ENCODE results near the gene RNASE3. TPM values are rescaled to one million over a fixed set of nuclear protein-coding genes. Genes with fewer than 3 reads are reported as not detected.

The RNASE3 gene
- polyA plus RNA-seq, 1 donor from 2014 or later, result not detected

- Histone ChIP-seq H3K27me3 (ENCODE audit: insufficient read depth, low read depth, low read length) (no peaks in the 10 kb centered on the region), H3K79me2 (replicated peaks; ENCODE audit: insufficient read depth, low read length) (no peaks in the 10 kb centered on the region), H3F3A (ENCODE audit: insufficient read depth, low read length, poor library complexity, severe bottlenecking) (no peaks in the 10 kb centered on the region), H3K4me3 (ENCODE audit: low read length) (no peak overlapping the region), H3K36me3 (ENCODE audit: insufficient read depth, low read length) (no peaks in the 10 kb centered on the region), H3K9me3 (ENCODE audit: low read length) (no peaks in the 10 kb centered on the region), H4K20me1 (ENCODE audit: insufficient read depth) (no peaks in the 10 kb centered on the region), H3K9me2 (ENCODE audit: insufficient read depth, low read length) (no peaks in the 10 kb centered on the region), H3K4me2 (ENCODE audit: low read length) (no peak overlapping the region), H3K27ac (ENCODE audit: low read length) (no peak overlapping the region), H3K9ac (ENCODE audit: low read length) (no peak overlapping the region), H2AFZ (ENCODE audit: low read depth, low read length) (no peak overlapping the region)
- no peak for TF ChIP-seq EZH2 (IDR thresholded peaks at IDR 0.05; ENCODE audit: borderline replicate concordance, insufficient read depth, low read length, poor library complexity, severe bottlenecking)
- TF ChIP-seq RAD21 (conservative IDR thresholded peaks at IDR 0.05), result no peak
- no peak for TF ChIP-seq EP300 (conservative IDR thresholded peaks at IDR 0.05; ENCODE audit: poor library complexity, severe bottlenecking)
- no peak for TF ChIP-seq POLR2AphosphoS5 (IDR thresholded peaks at IDR 0.05)
- no peak for TF ChIP-seq REST (IDR thresholded peaks at IDR 0.05; ENCODE audit: borderline replicate concordance)
- TF ChIP-seq MXI1 (conservative IDR thresholded peaks at IDR 0.05; ENCODE audit: poor library complexity, severe bottlenecking), result no peak
- no peak for TF ChIP-seq SMC3 (conservative IDR thresholded peaks at IDR 0.05; ENCODE audit: poor library complexity)
- no peak for TF ChIP-seq TAF1 (IDR thresholded peaks at IDR 0.05; ENCODE audit: low read depth)
- no peak for TF ChIP-seq CTCF (IDR thresholded peaks at IDR 0.05; ENCODE audit: poor library complexity, severe bottlenecking)
Measured at GRCh38 chr14:20866194-20866593, 25.0 kb upstream of the RNASE3 start.

GRCh38 chr14:20866963-20867362, 24.2 kb upstream of the RNASE3 start:
- no peaks in the 10 kb centered on the region for H3K79me2 ChIP-seq (replicated peaks; ENCODE audit: insufficient read depth, low read length)
- no peak overlapping the region for H3K4me2 ChIP-seq (ENCODE audit: low read length)
- H3K27ac ChIP-seq (ENCODE audit: low read length), result no peak overlapping the region
- H3K9me2 ChIP-seq (ENCODE audit: insufficient read depth, low read length), result no peaks in the 10 kb centered on the region
- H3K36me3 ChIP-seq (ENCODE audit: insufficient read depth, low read length), result no peaks in the 10 kb centered on the region
- H2AFZ ChIP-seq (ENCODE audit: low read depth, low read length), result no peak overlapping the region
- H3K27me3 ChIP-seq (ENCODE audit: insufficient read depth, low read depth, low read length), result no peaks in the 10 kb centered on the region
- TF ChIP-seq TAF1 (IDR thresholded peaks at IDR 0.05; ENCODE audit: low read depth), result no peak
- peak; percentile 54 for TF ChIP-seq CTCF (IDR thresholded peaks at IDR 0.05; ENCODE audit: poor library complexity, severe bottlenecking)
- peak; percentile 52 for TF ChIP-seq SMC3 (conservative IDR thresholded peaks at IDR 0.05; ENCODE audit: poor library complexity)
- no peak for TF ChIP-seq POLR2AphosphoS5 (IDR thresholded peaks at IDR 0.05)
- peak; percentile 47 for TF ChIP-seq RAD21 (conservative IDR thresholded peaks at IDR 0.05)
- no peak for TF ChIP-seq REST (IDR thresholded peaks at IDR 0.05; ENCODE audit: borderline replicate concordance)
- TF ChIP-seq MXI1 (conservative IDR thresholded peaks at IDR 0.05; ENCODE audit: poor library complexity, severe bottlenecking), result no peak
- no peak for TF ChIP-seq EZH2 (IDR thresholded peaks at IDR 0.05; ENCODE audit: borderline replicate concordance, insufficient read depth, low read length, poor library complexity, severe bottlenecking)
- TF ChIP-seq EP300 (conservative IDR thresholded peaks at IDR 0.05; ENCODE audit: poor library complexity, severe bottlenecking), result no peak
- H4K20me1 ChIP-seq (ENCODE audit: insufficient read depth), result no peaks in the 10 kb centered on the region
- H3K9ac ChIP-seq (ENCODE audit: low read length), result no peak overlapping the region
- H3K9me3 ChIP-seq (ENCODE audit: low read length), result no peaks in the 10 kb centered on the region
- H3F3A ChIP-seq (ENCODE audit: insufficient read depth, low read length, poor library complexity, severe bottlenecking), result no peaks in the 10 kb centered on the region
- no peak overlapping the region for H3K4me3 ChIP-seq (ENCODE audit: low read length)

Data from neural cell (in vitro differentiated cells).